ENCODE data around the gene YWHAB.

Gene YWHAB

DNA sequence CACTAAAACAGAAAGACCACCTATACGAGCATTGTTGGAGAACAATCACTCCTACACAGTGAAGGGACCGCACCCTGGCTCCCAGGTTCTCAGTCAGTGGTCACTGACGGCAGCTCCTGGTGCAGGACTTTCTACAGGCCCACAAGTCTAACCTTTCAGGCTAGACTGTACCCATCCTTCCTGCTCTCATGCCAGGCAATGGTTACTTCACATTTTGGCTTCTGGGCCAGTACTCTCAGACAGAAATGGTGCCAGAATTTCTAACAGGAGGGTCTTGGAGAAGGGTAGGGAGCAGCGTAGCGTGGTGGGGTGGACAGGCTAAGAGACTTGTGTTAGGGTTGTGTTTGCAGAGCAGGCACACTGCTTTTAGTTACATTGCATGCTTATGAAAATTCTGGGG is 62.6 kb downstream of the YWHAB start:
- Histone ChIP-seq H3K23ac (ENCODE audit: low read depth, low read length, poor library complexity) (no peak overlapping the region), H2BK15ac (ENCODE audit: low read length) (no peak overlapping the region), H2BK12ac (ENCODE audit: low read length) (no peak overlapping the region), H3K18ac (ENCODE audit: low read length) (no peak overlapping the region), H3K36me3 (replicated peaks in 1 of 2; ENCODE audit: control insufficient read depth in 2 of 2, insufficient read depth in 2 of 2, low read length in 2 of 2) (peaks cover 42 to 98% of the 10 kb centered on the region in 2 donors), H3K79me1 (ENCODE audit: low read depth, low read length) (no peaks in the 10 kb centered on the region), H4K91ac (ENCODE audit: low read depth, low read length, poor library complexity) (no peak overlapping the region), H3K9me3 (replicated peaks in 1 of 2; ENCODE audit: control insufficient read depth in 2 of 2, insufficient read depth in 1 of 2, low read depth in 1 of 2, low read length in 2 of 2) (no peaks in the 10 kb centered on the region), H4K8ac (ENCODE audit: low read depth, low read length) (no peak overlapping the region), H2AK5ac (ENCODE audit: low read depth, low read length) (no peak overlapping the region), H2BK5ac (ENCODE audit: low read length) (no peak overlapping the region), H3K4me1 (ENCODE audit: control insufficient read depth in 2 of 2, insufficient read depth in 1 of 2, low read depth in 1 of 2, low read length in 2 of 2) (no peaks in the 10 kb centered on the region), H3K4me2 (ENCODE audit: insufficient read depth, low read length, poor library complexity, severe bottlenecking) (no peak overlapping the region), H2AFZ (ENCODE audit: low read length) (no peak overlapping the region), H2BK120ac (ENCODE audit: low read depth, low read length) (no peak overlapping the region), H3K27me3 (ENCODE audit: control insufficient read depth in 3 of 3, insufficient read depth in 3 of 3, low read depth in 1 of 3, low read length in 3 of 3) (no peaks in the 10 kb centered on the region), H3K9ac (ENCODE audit: low read depth, low read length, poor library complexity) (no peak overlapping the region), H3K14ac (ENCODE audit: low read length) (no peak overlapping the region), H3K4me3 (ENCODE audit: low read length in 2 of 2) (no peak overlapping the region), H3K27ac (replicated peaks; ENCODE audit: low read length) (no peak overlapping the region), H3K4ac (ENCODE audit: low read length) (no peak overlapping the region)
- WGBS, 2 donors (ENCODE audit: extremely low coverage in 2 of 2, insufficient read length in 2 of 2, insufficient replicate concordance in 1 of 2), result no CpG with 5 or more reads among the region's 5 CpGs
- no peak for DNase-seq (ENCODE audit: low spot score)

DNA sequence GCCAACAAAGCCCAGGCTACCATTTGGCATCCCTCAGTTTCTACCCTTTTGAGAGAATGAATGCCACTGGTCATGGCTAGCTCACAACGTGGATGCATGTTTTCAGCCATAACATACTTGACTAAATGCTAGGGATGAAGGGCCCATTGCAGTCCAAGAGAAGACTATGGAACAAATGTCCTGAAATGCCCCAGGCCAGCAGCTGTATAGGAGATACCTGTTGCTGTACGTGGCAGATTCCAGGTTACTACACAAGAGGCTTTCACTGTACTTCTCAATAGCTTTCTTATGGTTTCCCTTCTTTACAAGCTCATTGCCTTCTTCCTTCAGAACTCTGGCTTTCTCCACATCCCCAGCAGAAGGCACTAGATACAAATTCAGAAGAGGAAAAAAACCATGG is 63.0 kb downstream of the YWHAB start:
- no peak overlapping the region for H2AK5ac ChIP-seq (ENCODE audit: low read depth, low read length)
- H2BK12ac ChIP-seq (ENCODE audit: low read length), result no peak overlapping the region
- H3K4me1 ChIP-seq (ENCODE audit: control insufficient read depth in 2 of 2, insufficient read depth in 1 of 2, low read depth in 1 of 2, low read length in 2 of 2), result no peaks in the 10 kb centered on the region
- H3K36me3 ChIP-seq (replicated peaks in 1 of 2; ENCODE audit: control insufficient read depth in 2 of 2, insufficient read depth in 2 of 2, low read length in 2 of 2), result peaks cover 42 to 98% of the 10 kb centered on the region in 2 donors
- no peak overlapping the region for H2BK5ac ChIP-seq (ENCODE audit: low read length)
- no peak overlapping the region for H4K8ac ChIP-seq (ENCODE audit: low read depth, low read length)
- H3K9me3 ChIP-seq (replicated peaks in 1 of 2; ENCODE audit: control insufficient read depth in 2 of 2, insufficient read depth in 1 of 2, low read depth in 1 of 2, low read length in 2 of 2), result no peaks in the 10 kb centered on the region
- no peak overlapping the region for H2BK120ac ChIP-seq (ENCODE audit: low read depth, low read length)
- no peak overlapping the region for H3K4me3 ChIP-seq (ENCODE audit: low read length in 2 of 2)
- no peak overlapping the region for H2BK15ac ChIP-seq (ENCODE audit: low read length)
- no peak overlapping the region for H2AFZ ChIP-seq (ENCODE audit: low read length)
- no peak overlapping the region for H3K9ac ChIP-seq (ENCODE audit: low read depth, low read length, poor library complexity)
- no peaks in the 10 kb centered on the region for H3K79me1 ChIP-seq (ENCODE audit: low read depth, low read length)
- DNase-seq (ENCODE audit: low spot score), result no peak
- no peak overlapping the region for H3K18ac ChIP-seq (ENCODE audit: low read length)
- H3K27ac ChIP-seq (replicated peaks; ENCODE audit: low read length), result no peak overlapping the region
- no peak overlapping the region for H3K4ac ChIP-seq (ENCODE audit: low read length)
- no peak overlapping the region for H3K14ac ChIP-seq (ENCODE audit: low read length)
- no peaks in the 10 kb centered on the region for H3K27me3 ChIP-seq (ENCODE audit: control insufficient read depth in 3 of 3, insufficient read depth in 3 of 3, low read depth in 1 of 3, low read length in 3 of 3)
- H4K91ac ChIP-seq (ENCODE audit: low read depth, low read length, poor library complexity), result no peak overlapping the region
- WGBS, 2 donors (ENCODE audit: extremely low coverage in 2 of 2, insufficient read length in 2 of 2, insufficient replicate concordance in 1 of 2), result no CpG with 5 or more reads among the region's 2 CpGs
- H3K23ac ChIP-seq (ENCODE audit: low read depth, low read length, poor library complexity), result no peak overlapping the region
- H3K4me2 ChIP-seq (ENCODE audit: insufficient read depth, low read length, poor library complexity, severe bottlenecking), result no peak overlapping the region

DNA sequence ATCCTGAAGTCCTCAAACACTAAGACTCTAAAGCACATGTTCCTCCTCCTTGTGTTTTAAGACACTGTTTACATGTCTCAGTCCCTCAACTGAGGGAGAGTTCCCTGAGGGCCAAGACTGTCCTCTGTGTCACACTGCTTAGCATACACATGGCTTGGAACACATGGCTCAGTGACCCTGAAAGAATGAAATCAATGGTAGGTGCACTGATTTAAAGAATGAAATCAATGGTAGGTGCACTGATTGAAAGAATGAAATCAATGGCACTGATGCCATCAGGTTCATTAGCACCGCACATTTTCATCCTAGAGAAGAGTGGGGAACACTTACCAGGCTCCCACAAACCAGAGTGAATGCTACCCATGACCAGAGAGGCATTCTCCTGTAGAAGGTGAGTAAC is 64.9 kb downstream of the YWHAB start:
- H3K79me1 ChIP-seq (ENCODE audit: low read depth, low read length), result no peaks in the 10 kb centered on the region
- no peak overlapping the region for H2AK5ac ChIP-seq (ENCODE audit: low read depth, low read length)
- no peak overlapping the region for H3K23ac ChIP-seq (ENCODE audit: low read depth, low read length, poor library complexity)
- no peak overlapping the region for H2AFZ ChIP-seq (ENCODE audit: low read length)
- no peak overlapping the region for H3K4me3 ChIP-seq (ENCODE audit: low read length in 2 of 2)
- no peak overlapping the region for H3K9ac ChIP-seq (ENCODE audit: low read depth, low read length, poor library complexity)
- no peak overlapping the region for H4K91ac ChIP-seq (ENCODE audit: low read depth, low read length, poor library complexity)
- no peak overlapping the region for H3K27ac ChIP-seq (replicated peaks; ENCODE audit: low read length)
- no peaks in the 10 kb centered on the region for H3K27me3 ChIP-seq (ENCODE audit: control insufficient read depth in 3 of 3, insufficient read depth in 3 of 3, low read depth in 1 of 3, low read length in 3 of 3)
- H3K4me1 ChIP-seq (ENCODE audit: control insufficient read depth in 2 of 2, insufficient read depth in 1 of 2, low read depth in 1 of 2, low read length in 2 of 2), result no peaks in the 10 kb centered on the region
- H4K8ac ChIP-seq (ENCODE audit: low read depth, low read length), result no peak overlapping the region
- WGBS, 2 donors (ENCODE audit: extremely low coverage in 2 of 2, insufficient read length in 2 of 2, insufficient replicate concordance in 1 of 2), result no CpG with 5 or more reads among the region's 1 CpG
- no peak overlapping the region for H2BK12ac ChIP-seq (ENCODE audit: low read length)
- H3K14ac ChIP-seq (ENCODE audit: low read length), result no peak overlapping the region
- no peak for DNase-seq (ENCODE audit: low spot score)
- no peak overlapping the region for H3K4me2 ChIP-seq (ENCODE audit: insufficient read depth, low read length, poor library complexity, severe bottlenecking)
- no peak overlapping the region for H2BK15ac ChIP-seq (ENCODE audit: low read length)
- H3K18ac ChIP-seq (ENCODE audit: low read length), result no peak overlapping the region
- H2BK120ac ChIP-seq (ENCODE audit: low read depth, low read length), result no peak overlapping the region
- no peak overlapping the region for H3K4ac ChIP-seq (ENCODE audit: low read length)
- H2BK5ac ChIP-seq (ENCODE audit: low read length), result no peak overlapping the region
- no peaks in the 10 kb centered on the region for H3K9me3 ChIP-seq (replicated peaks in 1 of 2; ENCODE audit: control insufficient read depth in 2 of 2, insufficient read depth in 1 of 2, low read depth in 1 of 2, low read length in 2 of 2)
- H3K36me3 ChIP-seq (replicated peaks in 1 of 2; ENCODE audit: control insufficient read depth in 2 of 2, insufficient read depth in 2 of 2, low read length in 2 of 2), result peaks cover 52 to 98% of the 10 kb centered on the region in 2 donors

DNA sequence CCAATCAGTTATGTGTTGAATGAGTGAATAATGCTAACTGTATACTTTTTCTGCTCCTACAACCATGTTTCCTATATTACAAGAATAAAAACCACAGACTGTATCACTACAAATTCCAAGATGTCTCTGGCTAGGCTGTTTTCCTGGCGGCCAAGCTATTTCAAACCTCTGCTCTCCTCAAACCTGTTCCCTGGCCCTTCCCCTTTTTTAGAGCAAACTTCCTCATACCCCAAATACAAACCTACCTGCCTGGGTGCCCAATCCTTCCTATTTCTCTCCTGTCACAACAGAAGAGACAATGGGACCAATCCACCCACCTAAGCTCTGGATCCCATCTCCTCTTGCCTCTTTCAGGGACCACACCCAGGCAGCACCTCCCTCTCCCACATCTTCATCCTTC is 67.2 kb downstream of the YWHAB start:
- no CpG with 5 or more reads among the region's 1 CpG for WGBS, 2 donors (ENCODE audit: extremely low coverage in 2 of 2, insufficient read length in 2 of 2, insufficient replicate concordance in 1 of 2)
- Histone ChIP-seq H3K18ac (ENCODE audit: low read length) (no peak overlapping the region), H3K14ac (ENCODE audit: low read length) (no peak overlapping the region), H3K4me2 (ENCODE audit: insufficient read depth, low read length, poor library complexity, severe bottlenecking) (no peak overlapping the region), H4K91ac (ENCODE audit: low read depth, low read length, poor library complexity) (no peak overlapping the region), H2BK12ac (ENCODE audit: low read length) (no peak overlapping the region), H3K79me1 (ENCODE audit: low read depth, low read length) (peaks cover 3% of the 10 kb centered on the region), H3K27me3 (ENCODE audit: control insufficient read depth in 3 of 3, insufficient read depth in 3 of 3, low read depth in 1 of 3, low read length in 3 of 3) (no peaks in the 10 kb centered on the region), H3K4me3 (ENCODE audit: low read length in 2 of 2) (no peak overlapping the region), H3K27ac (replicated peaks; ENCODE audit: low read length) (no peak overlapping the region), H2BK120ac (ENCODE audit: low read depth, low read length) (no peak overlapping the region), H2BK15ac (ENCODE audit: low read length) (no peak overlapping the region), H3K36me3 (replicated peaks in 1 of 2; ENCODE audit: control insufficient read depth in 2 of 2, insufficient read depth in 2 of 2, low read length in 2 of 2) (peaks cover 57 to 95% of the 10 kb centered on the region in 2 donors), H4K8ac (ENCODE audit: low read depth, low read length) (no peak overlapping the region), H2AFZ (ENCODE audit: low read length) (no peak overlapping the region), H3K4me1 (ENCODE audit: control insufficient read depth in 2 of 2, insufficient read depth in 1 of 2, low read depth in 1 of 2, low read length in 2 of 2) (no peaks in the 10 kb centered on the region), H3K4ac (ENCODE audit: low read length) (no peak overlapping the region), H2AK5ac (ENCODE audit: low read depth, low read length) (no peak overlapping the region), H3K9me3 (replicated peaks in 1 of 2; ENCODE audit: control insufficient read depth in 2 of 2, insufficient read depth in 1 of 2, low read depth in 1 of 2, low read length in 2 of 2) (no peaks in the 10 kb centered on the region), H3K23ac (ENCODE audit: low read depth, low read length, poor library complexity) (no peak overlapping the region), H2BK5ac (ENCODE audit: low read length) (no peak overlapping the region), H3K9ac (ENCODE audit: low read depth, low read length, poor library complexity) (no peak overlapping the region)
- DNase-seq (ENCODE audit: low spot score), result no peak

All from neuronal stem cell (in vitro differentiated cells).